ENCODE data around the gene DNM2.

DNA sequence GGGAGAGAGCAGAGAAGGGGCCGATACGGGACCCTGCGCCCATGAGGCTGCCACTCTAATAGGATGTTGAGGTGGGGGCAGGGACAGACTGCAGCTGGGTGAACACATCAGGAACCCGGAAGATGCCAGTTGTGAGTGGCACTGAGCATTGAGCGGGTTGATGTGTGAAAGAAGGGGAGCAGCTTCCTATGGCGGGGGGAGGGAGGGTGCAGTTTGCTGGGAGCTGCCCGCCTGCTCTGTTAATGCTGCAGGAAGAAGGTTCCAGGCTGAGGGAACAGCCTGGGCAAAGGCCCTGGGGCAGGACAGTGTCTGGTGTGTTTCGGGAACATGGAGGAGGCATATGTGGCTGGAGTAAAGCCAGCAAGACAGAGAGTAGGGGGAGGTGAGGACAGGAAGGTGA, 29.8 kb downstream of the DNM2 start:
- TF ChIP-seq, protein P1, sequence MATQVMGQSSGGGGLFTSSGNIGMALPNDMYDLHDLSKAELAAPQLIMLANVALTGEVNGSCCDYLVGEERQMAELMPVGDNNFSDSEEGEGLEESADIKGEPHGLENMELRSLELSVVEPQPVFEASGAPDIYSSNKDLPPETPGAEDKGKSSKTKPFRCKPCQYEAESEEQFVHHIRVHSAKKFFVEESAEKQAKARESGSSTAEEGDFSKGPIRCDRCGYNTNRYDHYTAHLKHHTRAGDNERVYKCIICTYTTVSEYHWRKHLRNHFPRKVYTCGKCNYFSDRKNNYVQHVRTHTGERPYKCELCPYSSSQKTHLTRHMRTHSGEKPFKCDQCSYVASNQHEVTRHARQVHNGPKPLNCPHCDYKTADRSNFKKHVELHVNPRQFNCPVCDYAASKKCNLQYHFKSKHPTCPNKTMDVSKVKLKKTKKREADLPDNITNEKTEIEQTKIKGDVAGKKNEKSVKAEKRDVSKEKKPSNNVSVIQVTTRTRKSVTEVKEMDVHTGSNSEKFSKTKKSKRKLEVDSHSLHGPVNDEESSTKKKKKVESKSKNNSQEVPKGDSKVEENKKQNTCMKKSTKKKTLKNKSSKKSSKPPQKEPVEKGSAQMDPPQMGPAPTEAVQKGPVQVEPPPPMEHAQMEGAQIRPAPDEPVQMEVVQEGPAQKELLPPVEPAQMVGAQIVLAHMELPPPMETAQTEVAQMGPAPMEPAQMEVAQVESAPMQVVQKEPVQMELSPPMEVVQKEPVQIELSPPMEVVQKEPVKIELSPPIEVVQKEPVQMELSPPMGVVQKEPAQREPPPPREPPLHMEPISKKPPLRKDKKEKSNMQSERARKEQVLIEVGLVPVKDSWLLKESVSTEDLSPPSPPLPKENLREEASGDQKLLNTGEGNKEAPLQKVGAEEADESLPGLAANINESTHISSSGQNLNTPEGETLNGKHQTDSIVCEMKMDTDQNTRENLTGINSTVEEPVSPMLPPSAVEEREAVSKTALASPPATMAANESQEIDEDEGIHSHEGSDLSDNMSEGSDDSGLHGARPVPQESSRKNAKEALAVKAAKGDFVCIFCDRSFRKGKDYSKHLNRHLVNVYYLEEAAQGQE (IDR thresholded peaks at IDR 0.05; ENCODE audit: insufficient read depth in 1 of 2, low read depth in 2 of 2, low read length in 2 of 2): no peak
- TF ChIP-seq POLR2AphosphoS5 (IDR thresholded peaks at IDR 0.05; ENCODE audit: low read depth, low read length): no peak
